Epithelial cell of esophagus (primary cell): ENCODE measurements around the gene NR3C1.

ENCODE experiments used
- DNase-seq: peaks from one replicate; pipeline ENCODE4 v3.0.0; 2010; ENCODE audit warnings: low read depth
- H3K4me3 ChIP-seq: 2 replicates; pipeline ENCODE4 v1.5.1; 2011; ENCODE audit warnings: mild to moderate bottlenecking, low read length, control low read depth
- CTCF ChIP-seq: IDR thresholded peaks from 2 replicates; pipeline ENCODE4 v1.5.1; 2011; ENCODE audit warnings: low read depth, mild to moderate bottlenecking, low read length, control low read depth, inconsistent platforms; ENCODE audit not compliant: insufficient read depth; ENCODE audit errors: missing control alignments

The NR3C1 gene

GRCh38 chr5:143433670-143434069 lies 30.2 kb upstream of the NR3C1 start:
- TF ChIP-seq CTCF = no peak
- H3K4me3 ChIP-seq = no peak overlapping the region
- DNase-seq = no peak

- no peak for DNase-seq
- no peak for TF ChIP-seq CTCF
- no peak overlapping the region for H3K4me3 ChIP-seq
Observed at GRCh38 chr5:143432658-143433239, 29.3 kb upstream of the NR3C1 start.

- H3K4me3 ChIP-seq = no peak overlapping the region
- DNase-seq = no peak
- no peak for TF ChIP-seq CTCF
Observed at GRCh38 chr5:143431789-143432188, 28.3 kb upstream of the NR3C1 start.

GRCh38 chr5:143428738-143429420 lies 25.4 kb upstream of the NR3C1 start:
- H3K4me3 ChIP-seq = no peak overlapping the region
- DNase-seq = peak; percentile 37
- TF ChIP-seq CTCF = no peak

DNA sequence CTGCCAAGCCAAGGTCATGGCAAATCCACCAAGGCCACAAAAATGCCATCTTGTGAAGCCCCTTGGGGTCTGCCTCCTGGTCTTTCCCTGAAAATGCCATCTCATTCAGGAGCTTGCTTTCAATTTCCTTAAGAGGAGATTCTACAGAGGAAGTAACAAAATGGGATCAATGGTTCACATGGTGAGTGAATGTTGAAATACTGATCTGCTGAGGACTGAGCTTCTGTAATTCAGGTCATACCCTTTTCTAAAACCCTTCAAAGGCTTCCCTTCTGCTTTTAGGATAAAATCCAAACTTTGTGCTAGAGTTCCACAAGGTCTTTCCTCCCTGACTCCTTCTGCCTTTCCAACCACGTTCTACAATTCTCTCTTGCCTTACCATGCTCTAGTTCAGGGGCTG lies 24.7 kb upstream of the NR3C1 start:
- DNase-seq = no peak
- H3K4me3 ChIP-seq = no peak overlapping the region
- TF ChIP-seq CTCF = no peak

DNA sequence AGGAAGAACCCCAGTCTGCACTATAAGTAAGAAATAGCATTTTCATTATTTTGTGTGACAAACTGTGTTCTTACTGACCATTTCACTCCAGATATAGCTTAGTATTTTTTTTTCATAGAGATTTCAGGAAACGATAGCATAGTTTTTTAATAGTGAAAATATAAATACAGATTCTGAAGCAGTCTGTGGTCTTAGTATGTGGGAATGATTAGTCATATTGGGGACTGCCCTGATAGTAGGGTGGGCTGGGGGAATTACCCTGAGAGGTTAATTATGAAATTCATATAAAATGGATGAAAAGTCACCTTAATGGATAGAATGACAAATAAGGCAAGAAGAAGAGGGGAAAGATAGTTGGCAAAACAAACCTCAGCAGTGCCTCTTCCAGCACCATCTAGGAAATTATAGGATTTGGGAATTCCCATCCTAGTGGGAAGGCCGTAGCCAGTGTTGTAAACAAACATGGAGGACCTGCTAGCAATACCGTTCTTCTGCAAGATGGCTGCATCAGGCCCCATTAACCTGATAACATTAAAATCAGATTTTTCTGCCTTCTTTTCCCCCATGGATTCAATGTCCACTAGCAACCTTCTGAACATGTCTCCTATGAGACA lies 23.7 kb upstream of the NR3C1 start:
- no peak for DNase-seq
- TF ChIP-seq CTCF = no peak
- H3K4me3 ChIP-seq = no peak overlapping the region
